Thyroid gland (tissue), 4 donors: ENCODE data around the gene HLA-DRB5.

Experiments used
- POLR2A ChIP-seq, 2 donors: fragments of 450-650 bp; IDR thresholded peaks; one replicate each; pipeline ENCODE4 v1.6.1; 2017; ENCODE audit warnings: antibody characterized with exemption in 2 of 2, mild to moderate bottlenecking in 2 of 2, moderate library complexity in 1 of 2
- TF ChIP-seq, protein P1 (sequence below), 6 experiments: fragments of 200-600 bp in 3 of 6; fragments of 450-650 bp in 3 of 6; sonication (generic) in 3 of 6; IDR thresholded peaks; one replicate each; pipeline ENCODE4 v1.5.1; 2016 to 2019; ENCODE audit warnings: antibody characterized with exemption in 6 of 6, mild to moderate bottlenecking in 2 of 6, inconsistent platforms in 1 of 6, moderate library complexity in 1 of 6

- TF ChIP-seq POLR2A (IDR thresholded peaks at IDR 0.05): no peak
- TF ChIP-seq, protein P1, sequence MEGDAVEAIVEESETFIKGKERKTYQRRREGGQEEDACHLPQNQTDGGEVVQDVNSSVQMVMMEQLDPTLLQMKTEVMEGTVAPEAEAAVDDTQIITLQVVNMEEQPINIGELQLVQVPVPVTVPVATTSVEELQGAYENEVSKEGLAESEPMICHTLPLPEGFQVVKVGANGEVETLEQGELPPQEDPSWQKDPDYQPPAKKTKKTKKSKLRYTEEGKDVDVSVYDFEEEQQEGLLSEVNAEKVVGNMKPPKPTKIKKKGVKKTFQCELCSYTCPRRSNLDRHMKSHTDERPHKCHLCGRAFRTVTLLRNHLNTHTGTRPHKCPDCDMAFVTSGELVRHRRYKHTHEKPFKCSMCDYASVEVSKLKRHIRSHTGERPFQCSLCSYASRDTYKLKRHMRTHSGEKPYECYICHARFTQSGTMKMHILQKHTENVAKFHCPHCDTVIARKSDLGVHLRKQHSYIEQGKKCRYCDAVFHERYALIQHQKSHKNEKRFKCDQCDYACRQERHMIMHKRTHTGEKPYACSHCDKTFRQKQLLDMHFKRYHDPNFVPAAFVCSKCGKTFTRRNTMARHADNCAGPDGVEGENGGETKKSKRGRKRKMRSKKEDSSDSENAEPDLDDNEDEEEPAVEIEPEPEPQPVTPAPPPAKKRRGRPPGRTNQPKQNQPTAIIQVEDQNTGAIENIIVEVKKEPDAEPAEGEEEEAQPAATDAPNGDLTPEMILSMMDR (IDR thresholded peaks at IDR 0.05): no peak
Measured at GRCh38 chr6:32568561-32568960, 38.5 kb upstream of the HLA-DRB5 start.
